Measurements from ENCODE around the gene TK2.

DNA sequence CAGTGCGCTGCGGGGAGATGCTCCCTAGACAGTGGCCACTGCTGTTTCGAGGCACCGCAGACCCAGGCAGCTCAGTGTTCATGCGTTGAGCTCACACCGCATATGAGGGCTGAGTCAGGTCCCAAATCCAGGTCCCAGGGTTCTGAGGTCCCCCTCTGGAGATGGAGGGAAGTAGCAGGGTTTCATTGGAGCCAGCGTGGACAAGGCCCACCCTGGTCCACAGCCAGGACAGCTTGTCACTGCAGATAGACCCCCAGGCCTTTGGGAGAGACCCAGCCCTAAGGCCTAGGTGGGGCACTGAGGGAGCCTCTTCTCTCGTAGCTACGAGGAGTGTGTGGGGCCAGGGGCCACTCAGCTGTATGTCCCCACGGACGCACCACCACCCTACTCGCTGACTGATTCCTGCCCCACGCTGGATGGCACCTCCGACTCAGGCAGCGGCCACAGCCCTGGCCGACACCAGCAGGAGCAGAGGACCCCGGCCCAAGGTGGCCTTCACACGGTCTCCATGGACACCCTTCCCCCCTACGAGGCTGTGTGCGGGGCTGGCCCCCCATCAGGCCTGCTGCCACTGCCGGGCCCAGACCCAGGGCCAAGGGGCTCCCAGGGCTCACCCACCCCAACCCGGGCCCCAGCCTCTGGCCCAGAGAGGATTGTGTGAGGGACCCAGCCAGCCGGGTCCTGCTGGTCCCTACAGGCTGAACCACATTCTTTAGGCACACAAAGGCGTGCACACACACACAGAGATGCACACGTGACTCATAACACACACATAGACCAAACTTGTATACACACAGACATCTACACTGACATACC, 69.4 kb downstream of the TK2 start:
- TF ChIP-seq, protein P1, sequence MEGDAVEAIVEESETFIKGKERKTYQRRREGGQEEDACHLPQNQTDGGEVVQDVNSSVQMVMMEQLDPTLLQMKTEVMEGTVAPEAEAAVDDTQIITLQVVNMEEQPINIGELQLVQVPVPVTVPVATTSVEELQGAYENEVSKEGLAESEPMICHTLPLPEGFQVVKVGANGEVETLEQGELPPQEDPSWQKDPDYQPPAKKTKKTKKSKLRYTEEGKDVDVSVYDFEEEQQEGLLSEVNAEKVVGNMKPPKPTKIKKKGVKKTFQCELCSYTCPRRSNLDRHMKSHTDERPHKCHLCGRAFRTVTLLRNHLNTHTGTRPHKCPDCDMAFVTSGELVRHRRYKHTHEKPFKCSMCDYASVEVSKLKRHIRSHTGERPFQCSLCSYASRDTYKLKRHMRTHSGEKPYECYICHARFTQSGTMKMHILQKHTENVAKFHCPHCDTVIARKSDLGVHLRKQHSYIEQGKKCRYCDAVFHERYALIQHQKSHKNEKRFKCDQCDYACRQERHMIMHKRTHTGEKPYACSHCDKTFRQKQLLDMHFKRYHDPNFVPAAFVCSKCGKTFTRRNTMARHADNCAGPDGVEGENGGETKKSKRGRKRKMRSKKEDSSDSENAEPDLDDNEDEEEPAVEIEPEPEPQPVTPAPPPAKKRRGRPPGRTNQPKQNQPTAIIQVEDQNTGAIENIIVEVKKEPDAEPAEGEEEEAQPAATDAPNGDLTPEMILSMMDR (IDR thresholded peaks at IDR 0.05; ENCODE audit: low read depth, low read length, poor library complexity, severe bottlenecking), result no peak
- TF ChIP-seq EZH2phosphoT487 (IDR thresholded peaks at IDR 0.05; ENCODE audit: borderline replicate concordance, low read length), result no peak

Measured in DOHH2 (cell line).